Measurements from ENCODE around the gene ZNF138. TPM values are rescaled to one million over a fixed set of nuclear protein-coding genes. Genes with fewer than 3 reads are reported as not detected.

ZNF138 gene
- total RNA-seq, 2 experiments from 2014 or later = 5.6 to 7.3 TPM

GRCh38 chr7:64849924-64850499, 55.8 kb downstream of the ZNF138 start:
- POLR2A ChIA-PET = no interaction called here
- H3K27ac Mint-ChIP-seq = no peak overlapping the region
- H3K4me1 Mint-ChIP-seq (ENCODE audit: low read depth) = no peaks in the 10 kb centered on the region
- intact Hi-C loops (cut with DNase I, micrococcal nuclease) = no loop called here
- H3K36me3 ChIP-seq (ENCODE audit: insufficient read depth, low read length) = no peaks in the 10 kb centered on the region
- H3K27me3 Mint-ChIP-seq = no peaks in the 10 kb centered on the region
- CTCF ChIA-PET = no interaction called here
- no peaks in the 10 kb centered on the region for H3K27me3 ChIP-seq (ENCODE audit: control insufficient read depth in 1 of 2, insufficient read depth in 2 of 2, low read length in 2 of 2)
- TF ChIP-seq, protein P1, sequence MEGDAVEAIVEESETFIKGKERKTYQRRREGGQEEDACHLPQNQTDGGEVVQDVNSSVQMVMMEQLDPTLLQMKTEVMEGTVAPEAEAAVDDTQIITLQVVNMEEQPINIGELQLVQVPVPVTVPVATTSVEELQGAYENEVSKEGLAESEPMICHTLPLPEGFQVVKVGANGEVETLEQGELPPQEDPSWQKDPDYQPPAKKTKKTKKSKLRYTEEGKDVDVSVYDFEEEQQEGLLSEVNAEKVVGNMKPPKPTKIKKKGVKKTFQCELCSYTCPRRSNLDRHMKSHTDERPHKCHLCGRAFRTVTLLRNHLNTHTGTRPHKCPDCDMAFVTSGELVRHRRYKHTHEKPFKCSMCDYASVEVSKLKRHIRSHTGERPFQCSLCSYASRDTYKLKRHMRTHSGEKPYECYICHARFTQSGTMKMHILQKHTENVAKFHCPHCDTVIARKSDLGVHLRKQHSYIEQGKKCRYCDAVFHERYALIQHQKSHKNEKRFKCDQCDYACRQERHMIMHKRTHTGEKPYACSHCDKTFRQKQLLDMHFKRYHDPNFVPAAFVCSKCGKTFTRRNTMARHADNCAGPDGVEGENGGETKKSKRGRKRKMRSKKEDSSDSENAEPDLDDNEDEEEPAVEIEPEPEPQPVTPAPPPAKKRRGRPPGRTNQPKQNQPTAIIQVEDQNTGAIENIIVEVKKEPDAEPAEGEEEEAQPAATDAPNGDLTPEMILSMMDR (IDR thresholded peaks at IDR 0.05) = no peak
- H3K36me3 Mint-ChIP-seq (ENCODE audit: low read depth) = no peaks in the 10 kb centered on the region
- no peak overlapping the region for H3K27ac ChIP-seq (ENCODE audit: low read depth in 1 of 2, low read length in 2 of 2)
- no peak overlapping the region for H3K4me3 Mint-ChIP-seq
- H3K9me3 ChIP-seq (ENCODE audit: control insufficient read depth in 1 of 2, insufficient read depth in 1 of 2, low read length in 2 of 2) = no peaks in the 10 kb centered on the region
- H3K4me3 ChIP-seq (ENCODE audit: low read length) = no peak overlapping the region
- ATAC-seq (ENCODE audit: poor library complexity) (no peak), DNase-seq (no peak)
- H3K4me1 ChIP-seq (ENCODE audit: insufficient read depth, low read length) = no peaks in the 10 kb centered on the region
- H3K9me3 Mint-ChIP-seq = peaks cover 9% of the 10 kb centered on the region

DNA sequence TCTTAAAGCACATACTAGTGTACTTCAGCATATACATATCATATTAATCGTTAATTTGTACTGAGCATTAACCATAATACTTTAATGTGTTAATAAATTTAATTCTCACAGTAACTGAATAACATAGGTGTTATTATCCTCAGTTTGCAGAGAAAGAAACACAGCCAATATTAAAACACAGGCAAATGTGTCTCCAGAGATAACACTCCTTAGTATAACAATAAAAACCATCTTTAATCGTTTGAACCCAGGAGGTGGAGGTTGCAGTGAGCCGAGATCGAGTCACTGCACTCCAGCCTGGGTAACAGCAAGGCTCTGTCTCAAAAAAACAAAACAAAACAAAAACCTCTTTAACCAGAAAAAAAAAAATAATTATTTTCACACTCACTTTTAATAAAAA, 59.5 kb downstream of the ZNF138 start:
- Mint-ChIP-seq H3K4me1 (ENCODE audit: low read depth) (no peaks in the 10 kb centered on the region), H3K36me3 (ENCODE audit: low read depth) (no peaks in the 10 kb centered on the region), H3K9me3 (no peaks in the 10 kb centered on the region), H3K27me3 (no peaks in the 10 kb centered on the region), H3K4me3 (no peak overlapping the region), H3K27ac (no peak overlapping the region)
- Histone ChIP-seq H3K9me3 (ENCODE audit: control insufficient read depth in 1 of 2, insufficient read depth in 1 of 2, low read length in 2 of 2) (no peaks in the 10 kb centered on the region), H3K36me3 (ENCODE audit: insufficient read depth, low read length) (no peaks in the 10 kb centered on the region), H3K4me3 (ENCODE audit: low read length) (no peak overlapping the region), H3K27me3 (ENCODE audit: control insufficient read depth in 1 of 2, insufficient read depth in 2 of 2, low read length in 2 of 2) (no peaks in the 10 kb centered on the region), H3K4me1 (ENCODE audit: insufficient read depth, low read length) (no peaks in the 10 kb centered on the region), H3K27ac (ENCODE audit: low read depth in 1 of 2, low read length in 2 of 2) (no peak overlapping the region)
- TF ChIP-seq, protein P1 (IDR thresholded peaks at IDR 0.05) = no peak
- DNase-seq = no peak
- intact Hi-C loops (cut with DNase I, micrococcal nuclease) = no loop called here
- ChIA-PET POLR2A (no interaction called here), CTCF (no interaction called here)
- ATAC-seq (ENCODE audit: poor library complexity) = no peak

GRCh38 chr7:64854969-64855368, 60.7 kb downstream of the ZNF138 start:
- CTCF ChIA-PET = no interaction called here

More at GRCh38 chr7:64854969-64855368, 60.7 kb downstream of the ZNF138 start:
- Mint-ChIP-seq H3K27me3 (no peaks in the 10 kb centered on the region), H3K4me1 (ENCODE audit: low read depth) (no peaks in the 10 kb centered on the region), H3K36me3 (ENCODE audit: low read depth) (no peaks in the 10 kb centered on the region), H3K9me3 (no peaks in the 10 kb centered on the region), H3K27ac (no peak overlapping the region), H3K4me3 (no peak overlapping the region)
- TF ChIP-seq, protein P1 (IDR thresholded peaks at IDR 0.05) = no peak
- no peaks in the 10 kb centered on the region for H3K36me3 ChIP-seq (ENCODE audit: insufficient read depth, low read length)
- POLR2A ChIA-PET = no interaction called here
- no peaks in the 10 kb centered on the region for H3K9me3 ChIP-seq (ENCODE audit: control insufficient read depth in 1 of 2, insufficient read depth in 1 of 2, low read length in 2 of 2)
- intact Hi-C loops (cut with DNase I, micrococcal nuclease) = no loop called here
- H3K4me1 ChIP-seq (ENCODE audit: insufficient read depth, low read length) = no peaks in the 10 kb centered on the region
- no peak overlapping the region for H3K27ac ChIP-seq (ENCODE audit: low read depth in 1 of 2, low read length in 2 of 2)
- no peaks in the 10 kb centered on the region for H3K27me3 ChIP-seq (ENCODE audit: control insufficient read depth in 1 of 2, insufficient read depth in 2 of 2, low read length in 2 of 2)
- H3K4me3 ChIP-seq (ENCODE audit: low read length) = no peak overlapping the region
- DNase-seq = no peak
- no peak for ATAC-seq (ENCODE audit: poor library complexity)

Measured in CD4-positive, alpha-beta T cell (primary cell).